AG08396 (cell line): Measurements from ENCODE around the gene FAM227A.
"Not testable (repeated sequence)": the region's sequence is repeated elsewhere in the genome, so short reads cannot be mapped to it uniquely, and the experiment has no call there.

ENCODE experiments used
- DNase-seq: peaks from one replicate; pipeline ENCODE4 v3.0.0; 2012; ENCODE audit warnings: low spot score, mixed read lengths

FAM227A gene

GRCh38 chr22:38611559-38611958 is 44.6 kb downstream of the FAM227A start:
- DNase-seq: no peak

GRCh38 chr22:38610234-38610633 is 46.0 kb downstream of the FAM227A start:
- no peak for DNase-seq

GRCh38 chr22:38608992-38609750 is 47.0 kb downstream of the FAM227A start:
- no peak for DNase-seq

- DNase-seq: no peak
Observed at GRCh38 chr22:38607680-38608079, 48.5 kb downstream of the FAM227A start.

- no peak for DNase-seq
Observed at GRCh38 chr22:38602166-38602565, 54.0 kb downstream of the FAM227A start.

DNA sequence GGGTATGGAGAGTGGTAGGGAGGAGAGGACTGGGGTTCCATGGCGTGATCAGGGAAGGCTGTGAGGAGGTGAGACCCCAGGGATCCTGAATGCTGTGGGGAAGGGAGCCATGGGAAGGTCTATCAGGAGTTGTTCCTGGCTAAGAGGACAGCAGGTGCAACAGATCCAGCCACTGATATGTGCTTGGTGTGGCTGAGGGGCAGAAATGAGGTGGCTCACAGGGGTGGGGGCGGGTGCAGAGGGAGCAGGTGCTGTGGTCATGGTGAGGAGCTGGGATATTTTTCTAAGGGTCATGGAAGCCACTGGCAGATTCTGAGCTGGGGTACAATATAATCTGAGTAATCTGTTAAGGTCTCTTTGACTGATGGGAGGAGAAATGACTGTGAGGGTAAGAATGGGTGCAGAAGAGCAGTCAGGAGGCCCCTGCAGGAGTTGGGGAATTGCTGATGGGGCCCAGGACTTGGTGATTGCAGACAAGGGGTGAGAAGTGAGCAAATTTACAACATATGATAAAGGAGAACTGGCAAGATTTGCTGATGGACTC is 54.9 kb downstream of the FAM227A start:
- DNase-seq: no peak

DNA sequence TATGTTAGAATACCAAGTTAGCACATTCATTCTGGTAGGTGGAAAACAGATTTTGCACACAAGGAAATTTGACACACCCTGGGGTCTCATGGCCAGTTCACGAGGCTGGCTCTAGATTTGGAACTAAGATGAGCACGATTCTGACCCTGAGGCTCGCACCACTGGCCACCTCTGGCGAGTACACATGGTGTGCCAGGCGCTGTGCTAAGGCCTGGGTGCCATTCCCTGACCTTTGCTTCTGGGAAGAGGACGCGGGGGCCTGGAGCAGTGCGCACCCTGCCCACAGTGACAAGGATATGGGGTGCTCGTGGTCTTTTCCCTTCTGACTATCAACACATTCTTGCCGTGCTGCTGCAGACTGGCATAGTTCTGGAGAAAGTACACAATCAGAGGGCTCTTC is 56.7 kb downstream of the FAM227A start:
- DNase-seq: no peak

GRCh38 chr22:38582923-38583322 is 73.3 kb downstream of the FAM227A start:
- not testable (repeated sequence) for DNase-seq

- no peak for DNase-seq
Observed at GRCh38 chr22:38578505-38578904, 77.7 kb downstream of the FAM227A start.

DNA sequence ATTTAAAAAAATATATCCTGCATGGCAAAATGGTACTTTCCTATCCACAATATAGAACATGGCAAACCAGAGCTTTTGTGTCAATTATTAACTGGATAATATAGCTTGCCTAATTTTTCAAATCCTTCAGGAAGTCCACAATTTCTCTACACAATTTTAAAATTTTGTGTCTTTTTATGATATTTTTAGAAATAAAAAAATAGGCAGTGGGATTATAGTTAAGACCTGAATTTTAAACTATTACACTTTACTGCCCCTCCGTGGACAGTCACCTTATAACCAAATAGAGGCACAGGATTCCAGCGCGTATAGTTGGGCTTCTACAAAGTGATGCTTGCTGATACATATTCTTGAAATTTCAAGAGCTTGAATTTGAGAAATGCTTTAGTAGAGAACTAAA is 84.1 kb downstream of the FAM227A start:
- DNase-seq: peak; percentile 58

DNA sequence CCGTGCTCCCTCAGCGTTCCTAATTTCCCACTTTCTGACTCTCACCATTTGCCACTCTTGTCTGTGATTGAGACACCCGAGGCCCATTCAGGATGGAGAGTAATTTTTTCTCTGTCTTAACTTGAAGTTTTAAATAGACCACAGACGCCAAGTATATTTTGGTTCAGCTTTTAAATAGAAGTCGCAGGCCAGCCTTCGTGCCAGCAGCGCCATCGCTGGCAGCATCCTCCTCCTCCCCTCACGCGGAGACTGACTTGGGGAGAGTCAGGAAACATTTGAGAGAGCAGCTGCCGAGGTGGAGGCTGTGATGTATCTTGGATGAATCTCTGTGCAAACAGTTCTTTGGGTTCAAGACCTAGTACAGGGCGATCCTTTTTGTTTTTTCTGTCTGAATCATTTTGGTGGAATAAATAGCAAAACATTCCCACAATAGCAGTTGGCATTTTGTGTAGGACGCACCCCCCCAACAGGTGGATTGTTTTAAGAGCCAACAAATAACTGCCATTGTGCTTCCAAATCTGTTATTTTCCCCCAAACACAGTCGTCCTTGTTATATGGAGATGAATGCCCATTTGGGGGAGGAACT is 85.3 kb downstream of the FAM227A start:
- DNase-seq: peak; percentile 49

DNA sequence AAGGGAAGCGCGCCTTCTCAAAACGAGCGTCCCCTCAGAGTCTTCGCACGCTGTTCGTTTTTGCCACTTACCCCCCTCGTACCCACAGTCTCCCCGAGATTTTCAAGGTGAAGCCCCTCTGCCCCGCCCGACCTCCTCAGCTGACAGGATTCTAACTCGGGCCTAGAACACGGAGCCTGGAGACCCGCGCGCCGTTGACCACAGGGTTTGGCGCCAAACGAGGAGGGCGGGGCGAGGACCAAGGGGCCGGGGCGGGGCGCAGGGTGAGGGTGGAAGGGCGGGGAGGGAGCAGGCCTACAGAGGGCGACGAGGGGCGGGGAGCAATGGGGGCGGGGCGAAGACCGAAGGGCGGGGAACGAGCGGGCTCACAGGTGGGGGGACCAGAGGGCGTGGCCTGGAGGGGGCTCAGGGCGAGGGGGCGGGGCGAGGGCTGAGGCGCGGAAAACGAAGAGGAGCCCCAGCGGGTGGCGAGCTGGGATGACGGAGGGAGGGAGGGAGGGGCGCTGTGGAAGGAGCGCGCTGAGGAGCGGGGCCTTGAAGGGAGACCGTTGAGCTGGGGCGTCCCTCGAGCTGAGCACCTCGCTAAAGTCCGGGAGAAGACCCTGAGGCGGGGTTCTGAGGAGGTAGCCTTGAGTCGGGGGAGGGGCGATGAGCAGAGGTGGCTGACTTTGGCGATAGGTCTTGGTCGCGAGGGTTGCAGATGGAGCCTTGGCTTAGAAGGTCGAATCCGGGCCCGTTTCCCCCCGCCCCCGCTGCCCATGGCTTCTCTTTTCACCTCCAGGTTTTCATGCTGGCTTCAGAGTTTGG is 86.0 kb downstream of the FAM227A start, which contains the start of gene DMC1:
Gene DMC1, minus strand, starts transcription at position 212 of the 807 bp plus-strand sequence. CDS start 1,927 bp downstream, outside the sequence.
- peak; percentile 95 for DNase-seq

DNA sequence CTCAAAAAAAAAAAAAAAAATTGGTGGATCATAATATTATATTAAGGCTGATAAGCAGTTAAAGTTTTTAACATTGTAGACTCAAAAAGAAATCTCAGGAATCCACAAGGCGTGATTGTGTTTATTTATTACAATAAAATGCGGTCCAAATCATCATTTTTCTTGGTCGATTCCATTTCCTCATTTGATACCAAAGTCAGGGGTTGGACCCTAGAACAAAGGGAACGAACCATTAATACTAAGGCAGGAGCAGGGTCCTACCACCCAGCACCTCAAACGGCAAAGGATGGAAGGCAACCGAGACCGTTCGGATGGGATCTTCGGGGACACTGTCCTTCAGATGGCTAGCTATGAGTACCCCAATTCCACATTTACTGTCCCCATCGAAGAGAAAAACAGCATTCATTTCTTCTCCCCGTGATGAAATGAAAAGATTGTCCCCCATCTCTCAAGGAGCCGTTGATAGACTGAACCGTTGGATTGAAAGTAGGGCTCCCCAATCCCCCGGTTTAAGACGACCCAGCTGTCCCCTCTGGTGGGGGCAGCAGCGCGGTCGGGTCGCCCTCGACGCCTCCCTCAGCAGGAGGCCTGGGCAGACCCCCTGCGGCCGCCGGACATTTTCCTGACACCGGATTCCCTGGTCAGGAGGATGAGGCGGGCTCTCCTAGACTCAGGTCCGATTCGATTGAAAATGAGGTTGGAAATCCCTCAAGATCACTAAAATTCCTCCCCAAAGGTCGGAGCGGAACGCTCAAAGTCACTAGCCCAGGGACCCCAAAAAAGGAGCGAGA is 86.8 kb downstream of the FAM227A start:
- DNase-seq: no peak

DNA sequence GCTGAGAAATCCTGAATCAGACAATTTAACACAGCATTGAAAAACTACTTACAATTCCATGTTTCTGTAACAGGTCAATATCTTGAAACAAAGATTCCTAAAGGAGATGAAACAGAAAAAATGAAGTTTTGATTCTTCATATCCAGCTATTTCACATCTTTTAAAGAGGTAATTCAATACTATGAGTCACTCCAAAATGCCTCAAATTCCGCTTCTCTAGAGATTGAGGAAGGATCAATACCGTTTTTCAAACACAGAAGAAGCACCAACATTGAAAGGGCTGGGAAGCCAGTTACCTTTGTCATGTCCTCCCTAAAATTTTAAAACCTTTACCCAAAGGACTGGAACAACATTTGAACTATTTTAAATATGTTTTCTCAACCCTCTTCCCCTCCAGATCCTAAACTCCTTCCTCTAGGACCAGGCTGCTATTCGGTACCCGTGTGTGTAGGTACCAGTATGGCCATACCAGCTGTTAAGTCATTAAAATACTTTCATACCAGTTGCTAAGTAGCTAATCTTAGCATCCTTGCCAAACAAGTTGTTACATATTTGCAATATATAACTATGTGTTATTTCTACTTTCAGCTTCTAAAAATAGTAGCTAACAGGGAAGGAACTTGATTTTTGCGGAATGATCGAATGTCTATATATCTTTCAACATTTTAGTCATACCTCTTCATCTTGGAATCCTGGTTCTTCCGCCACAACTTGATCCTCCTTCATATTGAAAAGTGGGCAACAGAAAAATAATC is 88.5 kb downstream of the FAM227A start:
- no peak for DNase-seq

DNA sequence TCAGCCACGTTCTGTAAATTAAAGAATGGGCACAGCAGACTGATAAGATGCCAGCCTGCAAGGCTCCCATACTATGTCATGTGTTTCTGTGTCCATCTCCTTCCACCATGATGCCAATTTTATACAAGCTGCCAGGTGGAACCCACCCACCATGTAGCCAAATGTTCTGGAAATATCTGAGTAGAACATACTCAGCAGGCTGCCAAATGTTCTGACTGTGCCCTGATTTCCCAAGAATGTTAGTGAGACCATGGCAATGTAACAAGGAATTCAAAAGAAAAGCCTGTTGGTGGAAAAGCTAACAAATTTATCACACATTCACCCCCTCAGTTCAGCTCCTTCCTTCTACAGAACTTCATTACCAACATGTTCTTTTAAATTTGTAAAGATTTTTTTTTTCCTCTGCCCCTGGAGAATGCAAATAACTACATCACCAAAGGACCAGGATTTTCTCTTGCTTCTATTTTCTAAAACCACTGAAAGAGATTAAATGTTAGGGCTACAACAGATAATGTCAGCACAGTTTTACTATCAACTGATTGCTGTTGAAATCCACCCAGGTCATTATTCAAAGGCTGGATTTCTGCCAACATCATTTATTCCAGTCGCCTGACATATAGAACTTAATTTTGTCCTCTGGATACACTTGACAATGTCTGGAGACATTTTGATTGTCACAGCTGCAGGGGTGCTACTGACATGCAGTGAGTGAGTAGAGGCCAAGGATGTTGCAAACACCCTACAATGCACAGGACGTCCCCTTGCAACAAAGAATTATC is 89.3 kb downstream of the FAM227A start:
- no peak for DNase-seq

DNA sequence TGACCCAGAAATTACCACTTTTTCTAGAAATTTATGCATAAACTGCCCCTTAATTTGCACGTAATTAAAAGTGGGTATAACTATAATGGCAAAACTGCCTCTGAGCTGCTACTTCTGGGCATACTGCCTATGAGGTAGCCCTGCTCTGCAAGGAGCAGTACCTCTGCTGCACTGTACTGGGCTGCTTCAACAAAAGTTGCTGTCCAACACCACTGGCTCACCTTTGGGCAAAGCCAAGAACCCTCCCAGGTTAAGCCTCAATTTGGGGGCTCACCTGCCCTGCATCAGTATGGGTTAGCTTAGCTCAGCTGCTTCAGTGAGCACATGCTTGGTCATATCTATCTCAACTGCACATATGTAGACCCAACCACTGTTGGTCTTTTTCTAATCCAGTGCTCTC is 90.8 kb downstream of the FAM227A start:
- no peak for DNase-seq

DNA sequence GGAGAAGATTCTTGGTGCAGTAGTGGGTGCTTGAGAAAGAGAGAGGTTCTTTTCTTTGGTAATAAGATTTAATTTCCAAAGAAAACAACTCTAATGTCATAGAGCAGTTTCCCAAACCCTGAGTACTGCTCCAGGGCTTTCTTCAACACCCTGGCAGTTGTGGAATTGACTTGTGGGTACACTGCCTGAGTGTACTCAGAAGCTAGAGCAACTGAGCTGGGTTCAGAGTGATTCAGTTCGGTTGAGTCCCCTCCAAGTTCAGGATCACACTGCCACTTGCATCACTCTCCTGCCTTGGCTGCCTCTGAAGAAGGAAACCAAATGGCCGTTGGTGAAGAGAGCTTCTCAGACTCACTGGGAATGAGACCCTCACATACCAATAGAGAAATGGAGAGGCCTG is 91.5 kb downstream of the FAM227A start:
- DNase-seq: peak; percentile 15

GRCh38 chr22:38554281-38554680 is 101.9 kb downstream of the FAM227A start:
- DNase-seq: peak; percentile 41

DNA sequence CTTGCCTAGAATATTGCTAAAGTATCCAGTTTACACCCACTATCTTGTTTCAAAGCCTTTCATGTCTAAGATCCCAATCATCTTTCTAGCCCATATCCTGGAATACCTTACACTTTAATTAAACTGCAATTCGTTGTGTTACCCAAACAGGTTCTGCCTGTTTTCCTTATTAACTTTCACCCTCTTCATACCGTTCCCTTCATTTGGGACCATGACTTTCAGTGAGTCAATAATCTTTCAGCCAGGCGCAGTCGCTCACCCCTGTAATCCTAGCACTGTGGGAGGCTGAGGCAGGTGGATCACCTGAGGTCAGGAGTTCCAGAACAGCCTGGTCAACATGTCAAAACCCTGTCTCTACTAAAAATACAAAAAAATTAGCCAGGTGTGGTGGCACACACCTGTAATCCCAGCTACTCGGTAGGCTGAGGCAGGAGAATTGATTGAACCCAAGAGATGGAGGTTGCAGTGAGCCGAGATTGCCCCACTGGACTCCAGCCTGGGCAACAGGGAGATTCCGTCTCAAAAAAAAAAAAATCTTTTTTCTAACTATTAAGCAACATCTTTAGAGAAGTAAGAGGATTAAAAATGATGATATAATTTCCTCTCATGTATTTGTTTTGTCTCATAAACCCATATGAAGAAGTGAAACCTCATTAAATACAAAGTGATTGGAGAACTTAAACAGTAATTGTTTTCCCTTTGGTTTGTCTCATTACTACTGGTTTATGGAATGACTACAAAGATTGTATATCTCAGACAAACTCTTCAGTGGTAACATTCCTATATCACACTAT is 106.9 kb downstream of the FAM227A start:
- DNase-seq: no peak
